K562 (cell line): Measurements from ENCODE around the gene ZNF213. TPM values are rescaled to one million over a fixed set of nuclear protein-coding genes. Genes with fewer than 3 reads are reported as not detected.
A peak's percentile ranks its signal among the peaks of the same experiment; 100 is the strongest.

Experiments
- ATAC-seq: fragments of 200-7000 bp; cut with Tn5 transposase; 3 replicates; pipeline ENCODE4 v1.9.1; 2020; ENCODE audit warnings: moderate library complexity
- BruUV-seq: library from RNA; stranded (reverse); fragments of 400-500 nt; replicated peaks from 2 replicates; lab custom pipeline; 2021; lab: Mats Ljungman, UMichigan
- CTCF ChIA-PET: fragments of 300-600 bp; formaldehyde crosslinking; extraction: SDS; loops from one replicate; lab custom pipeline; 2021; ENCODE audit warnings: low intra/inter-chr PET ratio; lab: Yijun Ruan, JAX
- POLR2A ChIA-PET: fragments of 300-600, 350-650 bp; sonication (Branson Sonifier 250); formaldehyde crosslinking; extraction: SDS; loops from one replicate; lab custom pipeline; 2021; ENCODE audit warnings: antibody characterized with exemption, inconsistent platforms; lab: Yijun Ruan, JAX
- DNase-seq, 4 experiments: peaks; one replicate each; pipeline versions ENCODE4 v3.0.0 to v3.0.0-alpha.2; 2011 to 2018; ENCODE audit warnings: low spot score in 3 of 4, mixed read lengths in 3 of 4; ENCODE audit errors: extremely low read depth in 1 of 4
- FAIRE-seq: peaks from 2 replicates; lab custom pipeline; 2011; peaks lifted over from hg19 to GRCh38; lab: Jason Lieb, UNC
- H2AFZ ChIP-seq: 2 replicates; pipeline ENCODE4 v1.6.0; 2011; ENCODE audit warnings: low read depth, low read length, control low read depth, inconsistent platforms
- H3K27ac ChIP-seq: fragments of 200-600 bp; 3 replicates; pipeline ENCODE4 v1.8.0; 2011; ENCODE audit warnings: low read depth, mild to moderate bottlenecking, control low read depth, inconsistent platforms, low read length, moderate library complexity, mixed read lengths; ENCODE audit errors: extremely low read depth
- H3K27me3 ChIP-seq, 2 experiments: fragments of 300-600 bp in 1 of 2; 2 replicates in 1 of 2; 3 replicates in 1 of 2; pipeline versions ENCODE4 v1.6.0 to v1.8.0; 2011; ENCODE audit warnings: inconsistent platforms in 2 of 2, low read length in 2 of 2, mild to moderate bottlenecking in 1 of 2, mixed read lengths in 1 of 2, moderate library complexity in 1 of 2; ENCODE audit not compliant: control insufficient read depth in 2 of 2, insufficient read depth in 2 of 2
- H3K36me3 ChIP-seq: fragments of 300-600 bp; 3 replicates; pipeline ENCODE4 v1.8.0; 2011; ENCODE audit warnings: mild to moderate bottlenecking, low read length, inconsistent platforms; ENCODE audit not compliant: control insufficient read depth, insufficient read depth
- H3K4me1 ChIP-seq, 2 experiments: fragments of 200-600 bp in 1 of 2; replicated peaks in 1 of 2; 2 replicates in 1 of 2; 3 replicates in 1 of 2; pipeline versions ENCODE4 v1.5.1 to v1.8.0; 2011; ENCODE audit warnings: inconsistent platforms in 2 of 2, low read length in 2 of 2, mild to moderate bottlenecking in 1 of 2, mixed read lengths in 1 of 2, moderate library complexity in 1 of 2; ENCODE audit not compliant: control insufficient read depth in 2 of 2, insufficient read depth in 2 of 2
- H3K4me2 ChIP-seq: 2 replicates; pipeline ENCODE4 v1.6.1; 2011; ENCODE audit warnings: low read length, control low read depth, inconsistent platforms, mixed read lengths; ENCODE audit not compliant: insufficient read depth
- H3K4me3 ChIP-seq: fragments of 200-600 bp; sonication (generic), shearing (Covaris generic); 2 replicates; pipeline ENCODE4 v1.5.1; 2016; ENCODE audit warnings: control low read depth, inconsistent platforms
- H3K79me2 ChIP-seq: fragments of 200-600 bp; 3 replicates; pipeline ENCODE4 v1.8.0; 2011; ENCODE audit warnings: low read length, inconsistent platforms; ENCODE audit not compliant: control insufficient read depth, insufficient read depth
- H3K9ac ChIP-seq, 2 experiments: 2 replicates each; pipeline versions ENCODE4 v1.6.0 to v1.6.1; 2011; ENCODE audit warnings: low read depth in 2 of 2, low read length in 2 of 2, control low read depth in 1 of 2, inconsistent platforms in 1 of 2, mild to moderate bottlenecking in 1 of 2, mixed read lengths in 1 of 2; ENCODE audit not compliant: insufficient read depth in 1 of 2
- H3K9me1 ChIP-seq: one replicate; pipeline ENCODE4 v1.6.0; 2011; ENCODE audit warnings: inconsistent platforms, mild to moderate bottlenecking, low read length, moderate library complexity; ENCODE audit not compliant: control insufficient read depth, insufficient read depth
- H3K9me3 ChIP-seq: replicated peaks from 2 replicates; pipeline ENCODE4 v1.5.1; 2011; ENCODE audit warnings: low read depth, low read length, inconsistent platforms; ENCODE audit not compliant: control insufficient read depth, insufficient read depth
- H4K20me1 ChIP-seq: replicated peaks from 2 replicates; pipeline ENCODE4 v1.6.1; 2011; ENCODE audit warnings: low read length, inconsistent platforms, mixed read lengths; ENCODE audit not compliant: control insufficient read depth, insufficient read depth
- ARHGAP35 ChIP-seq: fragments of 450-650 bp; IDR thresholded peaks from 2 replicates; pipeline ENCODE4 v1.6.1; 2018; ENCODE audit not compliant: partially characterized antibody
- HMGN3 ChIP-seq: IDR thresholded peaks from 2 replicates; pipeline ENCODE4 v1.6.1; 2011; ENCODE audit warnings: borderline replicate concordance, low read depth, mild to moderate bottlenecking, mixed read lengths, low read length; ENCODE audit not compliant: insufficient read length; ENCODE audit errors: extremely low read depth
- PBX2 ChIP-seq, 2 experiments: IDR thresholded peaks in 1 of 2; conservative IDR thresholded peaks in 1 of 2; 2 replicates each; pipeline ENCODE4 v1.6.1; 2016; ENCODE audit warnings: low read depth in 2 of 2, mild to moderate bottlenecking in 1 of 2, missing compliant biosample characterization in 1 of 2, missing genetic modification characterization in 1 of 2, moderate library complexity in 1 of 2
- ZNF121 ChIP-seq: sonication (generic); formaldehyde crosslinking; conservative IDR thresholded peaks from 2 replicates; pipeline ENCODE4 v1.8.0; 2022; ENCODE audit warnings: missing genetic modification reagents
- WGBS: fragments of 100-300 bp; shearing (Covaris generic); methylation state at CpG from one replicate; pipeline ENCODE4 v1.1.6; 2016; ENCODE audit warnings: low coverage, mixed read lengths; ENCODE audit not compliant: insufficient coverage; ENCODE audit errors: missing lambda C conversion rate; 5-methylcytosine and 5-hydroxymethylcytosine counted together
- in situ Hi-C: fragments of 300-500 bp; cut with MboI; formaldehyde crosslinking; loops from 4 replicates; pipeline ENCODE4 v1.15.0; 2018; ENCODE audit warnings: inconsistent platforms, mixed read lengths
- intact Hi-C: fragments of 100-400 bp; cut with micrococcal nuclease; formaldehyde crosslinking; loops from 2 replicates; pipeline ENCODE4 v1.14.2; 2022
- polyA plus RNA-seq, 8 experiments: library from polyadenylated mRNA; depleted of rRNA in 4 of 8; stranded (reverse) in 5 of 8; unstranded in 3 of 8; fragments of >200 nt; fragmentation: Nextera tagmentation in 2 of 8; fragmentation: Illumina TruSeq in 1 of 8; extraction: Ambion mirVana in 2 of 8; extraction: Trizol in 1 of 8; gene quantifications; 2 replicates each; pipeline versions ENCODE4 v1.2.1 to v1.2.3, GENCODE V29; 2011 to 2014; ENCODE audit warnings: inconsistent platforms in 1 of 8, missing spikeins in 1 of 8
- total RNA-seq, 7 experiments: library from RNA; depleted of rRNA in 6 of 7; stranded (reverse); fragments of >200 nt in 6 of 7; fragmentation: Illumina TruSeq in 2 of 7; extraction: Trizol in 2 of 7; gene quantifications; 2 replicates each; pipeline versions ENCODE4 v1.2.1 to v1.2.3, GENCODE V29; 2011 to 2021; ENCODE audit warnings: low replicate concordance in 1 of 7

ZNF213 gene
- total and polyA plus RNA-seq, 9 of the 15 experiments (the other 6 are each of a cell fraction or from before 2014, with no cell fraction given) = 0.49 to 10.0 (median 1.8) TPM

DNA sequence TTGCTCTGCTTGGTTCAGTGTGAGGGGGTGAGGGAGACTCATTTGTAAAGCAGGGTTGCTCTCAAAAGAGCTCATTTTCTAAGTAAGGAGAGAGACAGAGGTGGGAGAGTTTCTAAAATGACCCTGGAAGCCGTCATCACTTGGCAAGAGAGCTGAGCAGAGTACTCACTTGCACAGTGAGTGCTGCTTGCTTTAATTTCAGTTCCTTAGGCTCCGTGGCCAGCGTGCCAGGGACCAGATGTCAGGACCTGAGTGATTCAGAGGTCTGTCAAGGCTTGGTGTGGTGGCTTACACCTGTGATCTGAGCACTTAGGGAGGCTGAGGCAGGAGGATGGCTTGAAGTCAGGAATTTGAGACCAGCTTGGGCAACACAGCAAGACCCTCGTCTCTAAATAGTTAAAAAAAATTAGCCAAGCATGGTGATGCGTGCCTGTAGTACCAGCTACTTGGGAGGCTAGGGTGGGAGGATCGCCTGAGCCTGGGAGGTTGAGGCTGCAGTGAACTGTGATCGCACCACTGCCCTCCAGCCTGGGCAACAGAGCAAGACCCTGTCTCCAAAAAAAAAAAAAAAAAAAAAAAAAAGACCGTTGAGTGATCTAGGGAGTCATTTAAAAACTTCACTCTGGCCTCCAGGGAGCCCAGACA lies 11.8 kb upstream of the ZNF213 start:
- H3K4me3 ChIP-seq = 0 out of 2 replicates have a peak overlapping the region, but pooled peaks have one; percentile 91
- BruUV-seq = no TSS peak
- no peaks in the 10 kb centered on the region for H3K9me1 ChIP-seq
- CTCF ChIA-PET = no interaction called here
- DNase-seq (no peak), ATAC-seq (no peak), FAIRE-seq (no peak)
- peak overlapping the region; percentile 99 for H3K4me2 ChIP-seq
- H3K36me3 ChIP-seq = peaks cover 21% of the 10 kb centered on the region; the same call in 2 of the 3 replicates
- H3K9ac ChIP-seq = peak overlapping the region; percentile 69 to 98; a peak in 2 of 4 replicates
- no peaks in the 10 kb centered on the region for H3K9me3 ChIP-seq
- H3K79me2 ChIP-seq = no peaks in the 10 kb centered on the region
- H3K27ac ChIP-seq = no peak overlapping the region
- 47% methylated on average over 7 of the region's 8 CpGs for WGBS
- in situ Hi-C loops (no loop called here), intact Hi-C loops (no loop called here)
- no peaks in the 10 kb centered on the region for H3K27me3 ChIP-seq
- TF ChIP-seq HMGN3 (no peak), ARHGAP35 (no peak), PBX2 (CRISPR knock-in tag; IDR thresholded peaks at IDR 0.05; ENCODE audit: low read depth) (no peak), PBX2 (tag; conservative IDR thresholded peaks at IDR 0.05; ENCODE audit: low read depth) (no peak), ZNF121 (CRISPR knock-in tag) (peak; percentile 82)
- POLR2A ChIA-PET = interaction anchor here (0.5 to 2.0 kb wide), 7 partner anchors 11 to 142 kb away, joined by 3 to 9 read pairs (median 3); no protein-coding TSS in a partner anchor
- H2AFZ ChIP-seq = no peak overlapping the region
- no peaks in the 10 kb centered on the region for H4K20me1 ChIP-seq
- peaks cover 10 to 27% of the 10 kb centered on the region in 2 experiments for H3K4me1 ChIP-seq
